HG03135 (cell line): Measurements from ENCODE around the gene PRKAR1A.
"Not testable (repeated sequence)": the region's sequence is repeated elsewhere in the genome, so short reads cannot be mapped to it uniquely, and the experiment has no call there.

ENCODE experiments used
- ATAC-seq: cut with Tn5 transposase; IDR thresholded peaks from one replicate; pipeline ENCODE4 v1.9.1; 2021; ENCODE audit warnings: mild to moderate bottlenecking, moderate library complexity; ENCODE audit not compliant: unreplicated experiment

The PRKAR1A gene

GRCh38 chr17:68512247-68512959 is at the start of gene PRKAR1A:
TSS of gene PRKAR1A (plus strand) at chr17:68512430. CDS start at chr17:68515400, 2,970 bp downstream.
- peak; percentile 91 for ATAC-seq

- ATAC-seq: no peak
These were observed 48.8 kb upstream of the PRKAR1A start for GRCh38 chr17:68463211-68464019.

- no peak for ATAC-seq
These were observed 43.9 kb upstream of the PRKAR1A start for GRCh38 chr17:68468334-68468733.

GRCh38 chr17:68468788-68469187 is 43.4 kb upstream of the PRKAR1A start:
- ATAC-seq: no peak

GRCh38 chr17:68470961-68471360 is 41.3 kb upstream of the PRKAR1A start:
- no peak for ATAC-seq

- ATAC-seq: no peak
These were observed 31.3 kb upstream of the PRKAR1A start for GRCh38 chr17:68480885-68481284.

- no peak for ATAC-seq
These were observed 29.6 kb upstream of the PRKAR1A start for GRCh38 chr17:68482576-68483041.

GRCh38 chr17:68484458-68484857 is 27.8 kb upstream of the PRKAR1A start:
- ATAC-seq: no peak

- ATAC-seq: no peak
These were observed 22.3 kb upstream of the PRKAR1A start for GRCh38 chr17:68489919-68490318.

- ATAC-seq: no peak
These were observed 20.6 kb upstream of the PRKAR1A start for GRCh38 chr17:68491381-68492231.

- not testable (repeated sequence) for ATAC-seq
These were observed 19.7 kb upstream of the PRKAR1A start for GRCh38 chr17:68492394-68493054.

GRCh38 chr17:68495081-68495480 is 17.1 kb upstream of the PRKAR1A start:
- no peak for ATAC-seq

GRCh38 chr17:68497885-68498319 is 14.3 kb upstream of the PRKAR1A start:
- peak; percentile 95 for ATAC-seq

- ATAC-seq: peak; percentile 21
These were observed 13.5 kb upstream of the PRKAR1A start for GRCh38 chr17:68498479-68499326.

GRCh38 chr17:68499587-68499986 is 12.6 kb upstream of the PRKAR1A start:
- no peak for ATAC-seq

- no peak for ATAC-seq
These were observed 11.2 kb upstream of the PRKAR1A start for GRCh38 chr17:68501074-68501473.

GRCh38 chr17:68505951-68506350 is 6.3 kb upstream of the PRKAR1A start:
- ATAC-seq: no peak

GRCh38 chr17:68507576-68507975 is 4.7 kb upstream of the PRKAR1A start:
- no peak for ATAC-seq
